ENCODE results near the gene BATF. TPM values are rescaled to one million over a fixed set of nuclear protein-coding genes. Genes with fewer than 3 reads are reported as not detected.
A peak's percentile ranks its signal among the peaks of the same experiment; 100 is the strongest.

The BATF gene
- total RNA-seq, 4 donors from 2014 or later = 0.36 to 5.2 (median 1.1) TPM

DNA sequence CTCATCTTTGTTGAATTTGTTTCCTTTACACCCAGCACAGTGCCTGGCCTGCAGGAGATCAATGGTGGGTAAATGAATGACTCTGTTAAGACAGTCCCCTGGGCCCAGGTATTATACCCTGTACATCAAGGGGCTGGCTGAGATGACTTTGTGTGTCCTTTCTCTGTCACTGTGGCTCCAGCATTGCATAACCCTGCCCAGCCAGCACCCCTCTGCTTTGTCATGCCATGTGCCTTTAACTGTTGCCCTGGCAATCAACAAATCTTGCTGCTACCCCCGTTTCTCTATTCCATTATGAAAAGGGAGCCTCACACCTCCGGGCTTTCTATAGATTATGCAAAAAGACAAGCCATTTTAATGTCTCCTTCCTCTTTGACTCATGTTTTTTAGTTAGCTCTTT lies 48.5 kb downstream of the BATF start:
- H3K4me1 ChIP-seq = peaks cover 0 to 5% of the 10 kb centered on the region in 2 donors
- in situ Hi-C loops (cut with MboI; ENCODE audit: low sequenced_read_pairs in 4 of 4) = no loop called here
- H3K4me3 ChIP-seq = no peak overlapping the region
- H3K27ac ChIP-seq = no peak overlapping the region
- H3K9me3 ChIP-seq = no peaks in the 10 kb centered on the region
- ATAC-seq = no peak
- TF ChIP-seq POLR2A (IDR thresholded peaks at IDR 0.05) = no peak
- TF ChIP-seq, protein P1, sequence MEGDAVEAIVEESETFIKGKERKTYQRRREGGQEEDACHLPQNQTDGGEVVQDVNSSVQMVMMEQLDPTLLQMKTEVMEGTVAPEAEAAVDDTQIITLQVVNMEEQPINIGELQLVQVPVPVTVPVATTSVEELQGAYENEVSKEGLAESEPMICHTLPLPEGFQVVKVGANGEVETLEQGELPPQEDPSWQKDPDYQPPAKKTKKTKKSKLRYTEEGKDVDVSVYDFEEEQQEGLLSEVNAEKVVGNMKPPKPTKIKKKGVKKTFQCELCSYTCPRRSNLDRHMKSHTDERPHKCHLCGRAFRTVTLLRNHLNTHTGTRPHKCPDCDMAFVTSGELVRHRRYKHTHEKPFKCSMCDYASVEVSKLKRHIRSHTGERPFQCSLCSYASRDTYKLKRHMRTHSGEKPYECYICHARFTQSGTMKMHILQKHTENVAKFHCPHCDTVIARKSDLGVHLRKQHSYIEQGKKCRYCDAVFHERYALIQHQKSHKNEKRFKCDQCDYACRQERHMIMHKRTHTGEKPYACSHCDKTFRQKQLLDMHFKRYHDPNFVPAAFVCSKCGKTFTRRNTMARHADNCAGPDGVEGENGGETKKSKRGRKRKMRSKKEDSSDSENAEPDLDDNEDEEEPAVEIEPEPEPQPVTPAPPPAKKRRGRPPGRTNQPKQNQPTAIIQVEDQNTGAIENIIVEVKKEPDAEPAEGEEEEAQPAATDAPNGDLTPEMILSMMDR (IDR thresholded peaks at IDR 0.05 in 4 of 5, conservative IDR thresholded peaks at IDR 0.05 in 1 of 5) = no peak
- no peaks in the 10 kb centered on the region for H3K36me3 ChIP-seq
- no peaks in the 10 kb centered on the region for H3K27me3 ChIP-seq
- intact Hi-C loops (cut with DNase I; ENCODE audit: low total_unique reads) = no loop called here
- no peak for DNase-seq

DNA sequence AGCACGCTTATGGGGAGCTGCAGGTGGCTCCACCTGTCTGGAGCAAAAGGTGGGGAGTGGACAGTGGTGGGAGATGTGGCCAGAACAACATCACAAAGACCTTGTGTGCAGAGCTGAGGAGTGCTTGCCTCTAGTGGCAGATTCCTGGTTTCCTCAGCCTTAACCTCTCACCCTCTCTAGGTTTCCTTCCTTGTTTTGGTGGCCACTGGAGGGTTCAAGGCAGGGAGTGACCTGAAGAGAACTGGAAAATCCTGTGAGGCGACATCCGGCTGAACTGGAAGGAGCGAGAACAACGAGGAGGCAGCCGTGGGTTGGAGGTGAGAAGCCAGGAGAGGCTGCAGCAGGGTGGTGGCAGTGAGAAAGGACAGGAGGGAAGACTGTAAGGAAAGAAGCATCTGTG lies 49.8 kb downstream of the BATF start:
- Histone ChIP-seq H3K36me3 (no peaks in the 10 kb centered on the region), H3K9me3 (no peaks in the 10 kb centered on the region), H3K4me3 (no peak overlapping the region), H3K27ac (no peak overlapping the region), H3K27me3 (no peaks in the 10 kb centered on the region), H3K4me1 (no peaks in the 10 kb centered on the region)
- no peak for DNase-seq
- no peak for TF ChIP-seq POLR2A (IDR thresholded peaks at IDR 0.05)
- TF ChIP-seq, protein P1 (IDR thresholded peaks at IDR 0.05 in 4 of 5, conservative IDR thresholded peaks at IDR 0.05 in 1 of 5) = no peak
- in situ Hi-C loops (cut with MboI; ENCODE audit: low sequenced_read_pairs in 4 of 4) = no loop called here
- no peak for ATAC-seq
- intact Hi-C loops (cut with DNase I; ENCODE audit: low total_unique reads) = no loop called here

DNA sequence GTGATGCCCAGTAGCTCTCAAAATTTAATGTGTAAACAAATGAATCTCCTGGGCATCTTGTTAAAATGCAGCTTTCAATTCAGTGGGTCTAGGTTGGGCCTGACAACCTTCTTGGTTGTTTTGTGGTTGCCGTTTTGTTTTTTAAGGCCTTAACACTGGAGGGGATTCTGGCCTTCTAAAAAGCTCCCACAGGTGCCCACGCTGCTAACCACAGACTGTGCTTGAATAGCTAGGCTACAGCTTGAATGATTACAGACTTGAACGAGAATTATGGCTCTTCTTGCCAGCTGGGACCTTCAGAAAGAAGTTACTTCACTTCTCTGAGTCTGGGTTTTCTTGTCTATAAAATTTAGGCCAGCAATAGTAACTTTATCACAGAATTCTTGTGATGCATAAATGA lies 54.8 kb downstream of the BATF start:
- in situ Hi-C loops (cut with MboI; ENCODE audit: low sequenced_read_pairs in 4 of 4) = loop anchor here (5.0 kb wide), 1 partner anchor 75 kb away; no protein-coding TSS in a partner anchor

DNA sequence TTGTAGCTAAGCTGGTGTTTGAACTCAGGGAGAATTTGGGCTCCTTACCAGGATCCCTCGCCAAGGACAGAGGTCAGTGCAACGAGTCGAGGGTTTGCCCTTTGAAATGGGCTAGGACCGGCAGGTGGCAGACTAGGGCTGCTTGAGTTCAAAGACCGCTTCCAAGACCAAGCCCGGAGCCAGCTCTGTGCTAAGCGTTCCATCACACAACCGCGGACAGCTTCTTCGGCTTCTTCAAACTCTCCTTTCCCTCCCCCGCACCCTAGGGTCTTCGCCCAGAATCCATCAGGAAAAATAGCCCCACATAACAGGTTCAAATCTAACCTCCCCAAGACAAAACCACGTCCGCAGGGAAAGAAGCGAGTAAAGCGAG lies 55.4 kb downstream of the BATF start:
- peak; percentile 83 to 91 for DNase-seq
- Histone ChIP-seq H3K27me3 (no peaks in the 10 kb centered on the region), H3K4me1 (peaks cover 21 to 26% of the 10 kb centered on the region in 2 donors), H3K4me3 (peak overlapping the region; percentile 66 to 75 (median 71)), H3K27ac (peak overlapping the region; percentile 90 to 95 (median 93)), H3K36me3 (no peaks in the 10 kb centered on the region), H3K9me3 (no peaks in the 10 kb centered on the region)
- in situ Hi-C loops (cut with MboI; ENCODE audit: low sequenced_read_pairs in 4 of 4) (loop anchor here (5.0 kb wide), 1 partner anchor 75 kb away; no protein-coding TSS in a partner anchor), intact Hi-C loops (cut with DNase I; ENCODE audit: low total_unique reads) (loop anchor here (1.0 to 5.0 kb wide), 5 partner anchors 71 to 913 kb away; partner anchors contain the start of gene TGFB3)
- peak; percentile 76 to 81 for ATAC-seq
- TF ChIP-seq, protein P1 (IDR thresholded peaks at IDR 0.05 in 4 of 5, conservative IDR thresholded peaks at IDR 0.05 in 1 of 5) = peak; percentile 63 to 87 (median 78)
- no peak for TF ChIP-seq POLR2A (IDR thresholded peaks at IDR 0.05)

More for the DNA sequence above, 54.8 kb downstream of the BATF start:
- ATAC-seq (no peak), DNase-seq (no peak)
- Histone ChIP-seq H3K27me3 (no peaks in the 10 kb centered on the region), H3K9me3 (no peaks in the 10 kb centered on the region), H3K4me3 (no peak overlapping the region), H3K4me1 (peaks cover 19 to 26% of the 10 kb centered on the region in 2 donors), H3K27ac (peak overlapping the region; percentile 90 to 95 (median 93)), H3K36me3 (no peaks in the 10 kb centered on the region)
- intact Hi-C loops (cut with DNase I; ENCODE audit: low total_unique reads) = loop anchor here (1.0 to 5.0 kb wide), 2 partner anchors 77 to 405 kb away; partner anchors contain the start of gene TGFB3
- no peak for TF ChIP-seq POLR2A (IDR thresholded peaks at IDR 0.05)
- TF ChIP-seq, protein P1 (IDR thresholded peaks at IDR 0.05 in 4 of 5, conservative IDR thresholded peaks at IDR 0.05 in 1 of 5) = no peak

Measured in gastrocnemius medialis (tissue), 4 donors.